ENCODE measurements around the gene PARP11.
A peak's percentile ranks its signal among the peaks of the same experiment; 100 is the strongest.

PARP11 gene

DNA sequence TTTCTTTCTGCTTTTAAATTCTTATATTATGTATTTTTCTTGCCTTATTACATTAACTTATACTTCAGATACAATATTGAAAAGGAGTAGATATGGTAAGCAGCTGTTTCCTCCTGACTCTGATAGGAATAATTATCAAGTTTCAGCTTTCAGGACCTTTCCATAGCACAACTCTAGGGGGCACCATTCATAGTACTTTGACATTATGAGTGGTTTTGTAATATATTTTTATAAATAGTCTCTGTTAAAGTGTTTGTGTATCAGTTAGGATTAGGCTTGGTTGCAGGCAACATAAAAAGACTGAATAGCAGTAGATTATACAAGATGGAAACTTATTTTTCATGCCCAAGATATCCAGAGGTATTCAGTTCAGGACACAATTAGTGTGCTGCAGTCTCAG, 27.9 kb upstream of the PARP11 start:
- H3K4me1 ChIP-seq (ENCODE audit: control insufficient read depth, insufficient read depth, low read length, poor library complexity, severe bottlenecking) = peaks cover 5% of the 10 kb centered on the region
- no peaks in the 10 kb centered on the region for H3K9me3 ChIP-seq (ENCODE audit: control insufficient read depth, low read length)
- H3K36me3 ChIP-seq (ENCODE audit: control insufficient read depth, insufficient read depth, low read length) = no peaks in the 10 kb centered on the region
- H3K4me3 ChIP-seq (ENCODE audit: extremely low read depth, insufficient read depth, low read length, poor library complexity, severe bottlenecking) = no peak overlapping the region
- H3K27ac ChIP-seq (ENCODE audit: low read depth, low read length, severe bottlenecking) = no peak overlapping the region

GRCh38 chr12:3898756-3899155, 25.6 kb upstream of the PARP11 start:
- no peaks in the 10 kb centered on the region for H3K9me3 ChIP-seq (ENCODE audit: control insufficient read depth, low read length)
- no peak overlapping the region for H3K27ac ChIP-seq (ENCODE audit: low read depth, low read length, severe bottlenecking)
- 76 to 100% methylated on average over 2 to 3 of the region's 3 CpGs for WGBS, 2 experiments (ENCODE audit: insufficient coverage in 2 of 2)
- no peaks in the 10 kb centered on the region for H3K36me3 ChIP-seq (ENCODE audit: control insufficient read depth, insufficient read depth, low read length)
- H3K4me1 ChIP-seq (ENCODE audit: control insufficient read depth, insufficient read depth, low read length, poor library complexity, severe bottlenecking) = peaks cover 5% of the 10 kb centered on the region
- H3K4me3 ChIP-seq (ENCODE audit: extremely low read depth, insufficient read depth, low read length, poor library complexity, severe bottlenecking) = no peak overlapping the region

- peaks cover 5% of the 10 kb centered on the region for H3K4me1 ChIP-seq (ENCODE audit: control insufficient read depth, insufficient read depth, low read length, poor library complexity, severe bottlenecking)
- H3K4me3 ChIP-seq (ENCODE audit: extremely low read depth, insufficient read depth, low read length, poor library complexity, severe bottlenecking) = no peak overlapping the region
- H3K36me3 ChIP-seq (ENCODE audit: control insufficient read depth, insufficient read depth, low read length) = no peaks in the 10 kb centered on the region
- WGBS, 2 experiments (ENCODE audit: insufficient coverage in 2 of 2) = 84 to 86% methylated on average over 4 of the region's 7 CpGs
- H3K27ac ChIP-seq (ENCODE audit: low read depth, low read length, severe bottlenecking) = no peak overlapping the region
- H3K9me3 ChIP-seq (ENCODE audit: control insufficient read depth, low read length) = no peaks in the 10 kb centered on the region
These were observed 24.3 kb upstream of the PARP11 start for GRCh38 chr12:3897371-3897971.

- Histone ChIP-seq H3K4me3 (ENCODE audit: extremely low read depth, insufficient read depth, low read length, poor library complexity, severe bottlenecking) (no peak overlapping the region), H3K36me3 (ENCODE audit: control insufficient read depth, insufficient read depth, low read length) (no peaks in the 10 kb centered on the region), H3K9me3 (ENCODE audit: control insufficient read depth, low read length) (no peaks in the 10 kb centered on the region), H3K4me1 (ENCODE audit: control insufficient read depth, insufficient read depth, low read length, poor library complexity, severe bottlenecking) (peaks cover 5% of the 10 kb centered on the region), H3K27ac (ENCODE audit: low read depth, low read length, severe bottlenecking) (peak overlapping the region; percentile 25)
- WGBS, 2 experiments (ENCODE audit: insufficient coverage in 2 of 2) = 25 to 64% methylated on average over 2 of the region's 2 CpGs
These were observed 23.7 kb upstream of the PARP11 start for GRCh38 chr12:3896801-3897351.

DNA sequence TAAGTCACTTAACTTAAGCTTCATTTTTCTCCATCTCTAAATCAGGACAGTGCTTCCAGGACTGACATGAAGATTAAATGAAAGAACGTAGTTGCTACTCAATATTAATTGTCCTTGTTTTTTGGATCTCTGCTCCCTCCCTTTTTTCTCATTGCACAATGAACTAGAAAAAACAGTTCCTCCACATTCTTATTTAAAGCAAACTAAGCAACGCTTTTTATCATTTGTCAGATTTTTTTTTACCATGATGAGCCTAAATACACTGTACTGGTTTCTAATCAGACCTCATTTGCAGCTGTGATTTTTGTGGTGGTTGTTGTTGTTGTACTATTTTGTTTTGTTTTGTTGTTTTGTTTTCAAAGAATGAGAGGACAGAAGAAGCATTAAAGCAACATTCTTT, 23.2 kb upstream of the PARP11 start:
- peaks cover 5% of the 10 kb centered on the region for H3K4me1 ChIP-seq (ENCODE audit: control insufficient read depth, insufficient read depth, low read length, poor library complexity, severe bottlenecking)
- H3K4me3 ChIP-seq (ENCODE audit: extremely low read depth, insufficient read depth, low read length, poor library complexity, severe bottlenecking) = no peak overlapping the region
- H3K27ac ChIP-seq (ENCODE audit: low read depth, low read length, severe bottlenecking) = no peak overlapping the region
- H3K36me3 ChIP-seq (ENCODE audit: control insufficient read depth, insufficient read depth, low read length) = no peaks in the 10 kb centered on the region
- no peaks in the 10 kb centered on the region for H3K9me3 ChIP-seq (ENCODE audit: control insufficient read depth, low read length)
- WGBS, 2 experiments (ENCODE audit: insufficient coverage in 2 of 2) = 71 to 100% methylated on average over 1 of the region's 2 CpGs

GRCh38 chr12:3892631-3893030, 19.4 kb upstream of the PARP11 start:
- H3K4me3 ChIP-seq (ENCODE audit: extremely low read depth, insufficient read depth, low read length, poor library complexity, severe bottlenecking) = no peak overlapping the region
- H3K9me3 ChIP-seq (ENCODE audit: control insufficient read depth, low read length) = no peaks in the 10 kb centered on the region
- no peak overlapping the region for H3K27ac ChIP-seq (ENCODE audit: low read depth, low read length, severe bottlenecking)
- H3K36me3 ChIP-seq (ENCODE audit: control insufficient read depth, insufficient read depth, low read length) = no peaks in the 10 kb centered on the region
- WGBS, 2 experiments (ENCODE audit: insufficient coverage in 2 of 2) = 81 to 92% methylated on average over 2 of the region's 2 CpGs
- H3K4me1 ChIP-seq (ENCODE audit: control insufficient read depth, insufficient read depth, low read length, poor library complexity, severe bottlenecking) = peaks cover 5% of the 10 kb centered on the region

- no peaks in the 10 kb centered on the region for H3K36me3 ChIP-seq (ENCODE audit: control insufficient read depth, insufficient read depth, low read length)
- no peaks in the 10 kb centered on the region for H3K9me3 ChIP-seq (ENCODE audit: control insufficient read depth, low read length)
- no peaks in the 10 kb centered on the region for H3K4me1 ChIP-seq (ENCODE audit: control insufficient read depth, insufficient read depth, low read length, poor library complexity, severe bottlenecking)
- H3K4me3 ChIP-seq (ENCODE audit: extremely low read depth, insufficient read depth, low read length, poor library complexity, severe bottlenecking) = no peak overlapping the region
- no peak overlapping the region for H3K27ac ChIP-seq (ENCODE audit: low read depth, low read length, severe bottlenecking)
- WGBS, 2 experiments (ENCODE audit: insufficient coverage in 2 of 2) = 93 to 94% methylated on average over 8 to 9 of the region's 10 CpGs
These were observed 18.0 kb upstream of the PARP11 start for GRCh38 chr12:3891201-3891600.

DNA sequence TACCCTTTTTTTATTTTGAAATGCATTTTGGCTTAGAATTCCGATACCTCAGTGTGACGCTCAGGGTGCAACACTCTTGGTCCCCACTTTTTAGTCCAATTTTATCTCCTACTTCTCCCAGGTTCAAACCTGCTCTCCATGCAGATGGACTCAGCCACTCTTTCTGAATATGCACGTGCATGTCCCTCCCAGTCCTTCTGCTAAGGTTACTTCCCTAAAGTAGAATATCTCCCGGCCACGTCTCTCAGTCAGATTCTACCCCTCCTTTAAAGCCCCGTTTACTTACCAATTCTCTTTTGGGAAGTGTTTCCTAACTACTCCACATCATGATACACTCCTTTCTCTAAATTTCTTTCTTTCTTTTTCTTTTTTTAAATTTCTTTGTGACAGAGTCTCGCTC, 15.5 kb upstream of the PARP11 start:
- Histone ChIP-seq H3K4me3 (ENCODE audit: extremely low read depth, insufficient read depth, low read length, poor library complexity, severe bottlenecking) (no peak overlapping the region), H3K36me3 (ENCODE audit: control insufficient read depth, insufficient read depth, low read length) (no peaks in the 10 kb centered on the region), H3K9me3 (ENCODE audit: control insufficient read depth, low read length) (no peaks in the 10 kb centered on the region), H3K4me1 (ENCODE audit: control insufficient read depth, insufficient read depth, low read length, poor library complexity, severe bottlenecking) (no peaks in the 10 kb centered on the region), H3K27ac (ENCODE audit: low read depth, low read length, severe bottlenecking) (no peak overlapping the region)
- WGBS, 2 experiments (ENCODE audit: insufficient coverage in 2 of 2) = 84 to 95% methylated on average over 6 of the region's 7 CpGs

DNA sequence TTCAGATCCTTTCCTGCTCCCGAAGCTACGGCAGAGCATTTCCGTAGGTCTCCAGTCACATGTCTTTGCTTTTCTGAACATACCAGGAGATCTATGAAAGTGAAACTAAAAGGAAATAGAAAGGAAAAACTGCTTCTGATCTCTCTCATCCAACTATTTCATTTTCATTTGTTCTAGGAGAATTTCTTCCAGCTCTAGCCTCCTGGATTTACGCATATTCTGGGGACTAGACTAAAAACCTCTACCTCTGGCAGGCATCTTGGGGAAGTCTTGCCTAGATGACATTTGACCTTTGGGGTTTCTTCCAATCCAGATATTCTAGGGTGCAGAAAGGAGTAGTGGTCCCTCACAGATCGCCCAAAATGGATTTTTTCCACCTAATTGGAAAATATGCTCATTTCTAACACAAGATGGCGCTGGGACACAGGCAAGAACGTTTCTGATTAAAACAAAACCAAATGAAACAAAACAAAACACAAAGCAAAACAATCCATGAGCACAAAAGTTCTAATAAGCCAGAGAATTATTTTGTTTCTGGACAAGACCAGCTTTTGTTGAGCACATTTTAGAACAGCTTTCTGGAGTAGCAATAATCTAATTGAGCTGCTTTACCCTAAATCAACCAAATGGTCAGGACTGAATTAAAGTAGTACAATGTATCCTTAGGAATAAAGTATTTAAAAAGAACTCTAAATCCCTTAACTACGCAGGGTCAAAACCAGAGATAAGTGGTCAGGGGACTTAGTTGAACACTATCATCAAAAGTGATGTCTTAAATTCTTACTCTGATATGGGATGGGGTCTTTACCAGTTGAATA, 12.3 kb upstream of the PARP11 start:
- Histone ChIP-seq H3K4me1 (ENCODE audit: control insufficient read depth, insufficient read depth, low read length, poor library complexity, severe bottlenecking) (peaks cover 7% of the 10 kb centered on the region), H3K4me3 (ENCODE audit: extremely low read depth, insufficient read depth, low read length, poor library complexity, severe bottlenecking) (no peak overlapping the region), H3K27ac (ENCODE audit: low read depth, low read length, severe bottlenecking) (no peak overlapping the region), H3K36me3 (ENCODE audit: control insufficient read depth, insufficient read depth, low read length) (no peaks in the 10 kb centered on the region), H3K9me3 (ENCODE audit: control insufficient read depth, low read length) (no peaks in the 10 kb centered on the region)
- WGBS, 2 experiments (ENCODE audit: insufficient coverage in 2 of 2) = 44 to 80% methylated on average over 1 to 6 of the region's 8 CpGs

- no peak overlapping the region for H3K4me3 ChIP-seq (ENCODE audit: extremely low read depth, insufficient read depth, low read length, poor library complexity, severe bottlenecking)
- peaks cover 7% of the 10 kb centered on the region for H3K4me1 ChIP-seq (ENCODE audit: control insufficient read depth, insufficient read depth, low read length, poor library complexity, severe bottlenecking)
- H3K9me3 ChIP-seq (ENCODE audit: control insufficient read depth, low read length) = no peaks in the 10 kb centered on the region
- no peaks in the 10 kb centered on the region for H3K36me3 ChIP-seq (ENCODE audit: control insufficient read depth, insufficient read depth, low read length)
- 83 to 84% methylated on average over 2 to 4 of the region's 6 CpGs for WGBS, 2 experiments (ENCODE audit: insufficient coverage in 2 of 2)
- H3K27ac ChIP-seq (ENCODE audit: low read depth, low read length, severe bottlenecking) = no peak overlapping the region
These were observed 11.5 kb upstream of the PARP11 start for GRCh38 chr12:3884671-3885070.

Measured in mesodermal cell (in vitro differentiated cells).